Lung (tissue), 12 donors: ENCODE results near the gene KIF5C. TPM values are rescaled to one million over a fixed set of nuclear protein-coding genes. Genes with fewer than 3 reads are reported as not detected.

Experiments
- ATAC-seq: fragments of 200-7000 bp; cut with Tn5 transposase; one replicate; pipeline ENCODE4 v1.9.1; 2020; ENCODE audit warnings: moderate number of reproducible peaks; ENCODE audit not compliant: insufficient read depth, low FRiP score
- DNase-seq, 3 donors: peaks; one replicate each; pipeline ENCODE4 v3.0.0-alpha.2; 2013 to 2017
- H3K27ac ChIP-seq, 2 donors: one replicate each; pipeline ENCODE4 v1.5.1; 2013; ENCODE audit warnings: mild to moderate bottlenecking in 2 of 2, moderate library complexity in 2 of 2, control low read depth in 1 of 2, inconsistent platforms in 1 of 2, low read depth in 1 of 2, low read length in 1 of 2
- H3K27me3 ChIP-seq, 3 donors: one replicate each; pipeline ENCODE4 v1.5.1; 2013; ENCODE audit warnings: low read length in 2 of 3; ENCODE audit not compliant: control insufficient read depth in 3 of 3, insufficient read depth in 3 of 3
- H3K36me3 ChIP-seq, 4 donors: one replicate each; pipeline ENCODE4 v1.5.1; 2013; ENCODE audit warnings: low read length in 4 of 4, mild to moderate bottlenecking in 1 of 4, moderate library complexity in 1 of 4; ENCODE audit not compliant: control insufficient read depth in 4 of 4, insufficient read depth in 4 of 4
- H3K4me1 ChIP-seq, 5 donors: one replicate each; pipeline ENCODE4 v1.5.1; 2013; ENCODE audit warnings: low read length in 5 of 5, mild to moderate bottlenecking in 2 of 5, moderate library complexity in 1 of 5; ENCODE audit not compliant: control insufficient read depth in 5 of 5, insufficient read depth in 5 of 5
- H3K4me3 ChIP-seq: one replicate; pipeline ENCODE4 v1.5.1; 2013; ENCODE audit warnings: mild to moderate bottlenecking, control low read depth, moderate library complexity
- H3K9ac ChIP-seq, 2 donors: one replicate each; pipeline ENCODE4 v1.5.1; 2013; ENCODE audit warnings: low read length in 2 of 2, control low read depth in 1 of 2; ENCODE audit not compliant: insufficient read depth in 1 of 2
- H3K9me3 ChIP-seq, 4 donors: one replicate each; pipeline ENCODE4 v1.5.1; 2013; ENCODE audit warnings: low read length in 3 of 4, mild to moderate bottlenecking in 1 of 4, moderate library complexity in 1 of 4; ENCODE audit not compliant: control insufficient read depth in 4 of 4, insufficient read depth in 3 of 4
- CTCF ChIP-seq: IDR thresholded peaks from 2 replicates; pipeline ENCODE4 v1.5.1; 2012; ENCODE audit warnings: mild to moderate bottlenecking; ENCODE audit errors: control extremely low read depth, extremely low read depth
- WGBS, 2 donors: extraction: QIAGEN DNeasy Blood & Tissue Kit; methylation state at CpG; one replicate each; pipeline ENCODE4 v1.1.7; 2013; 5-methylcytosine and 5-hydroxymethylcytosine counted together
- polyA plus RNA-seq, 2 donors: library from polyadenylated mRNA; stranded (reverse); fragments of 200-250 nt; gene quantifications; one replicate each; pipeline ENCODE4 v1.2.1, GENCODE V29; 2013
- total RNA-seq, 2 donors: library from RNA; depleted of rRNA in 1 of 2; stranded (reverse); fragments of >200 nt in 1 of 2; gene quantifications; one replicate each; pipeline ENCODE4 v1.2.1, GENCODE V29; 2014 to 2021
- donor health status: control.
- donor health status: control.
- donor health status: Bipolar disorder and iron deficiency.
- donor health status: healthy.
- donor health status: DM: yes; HTN: yes; CAD: no.

The KIF5C gene
- total and polyA plus RNA-seq, 4 donors, result 0.22 to 1.4 (median 0.49) TPM

GRCh38 chr2:149000158-149000938 is 125.3 kb downstream of the KIF5C start:
- DNase-seq (no peak), ATAC-seq (no peak)
- Histone ChIP-seq H3K9me3 (no peaks in the 10 kb centered on the region), H3K27ac (no peak overlapping the region), H3K4me1 (peaks cover 0 to 2% (median 0%) of the 10 kb centered on the region in 5 donors), H3K36me3 (no peaks in the 10 kb centered on the region), H3K27me3 (no peaks in the 10 kb centered on the region), H3K9ac (no peak overlapping the region), H3K4me3 (no peak overlapping the region)
- TF ChIP-seq CTCF, result no peak
- 62 to 65% methylated on average over 6 of the region's 6 CpGs for WGBS, 2 donors

DNA sequence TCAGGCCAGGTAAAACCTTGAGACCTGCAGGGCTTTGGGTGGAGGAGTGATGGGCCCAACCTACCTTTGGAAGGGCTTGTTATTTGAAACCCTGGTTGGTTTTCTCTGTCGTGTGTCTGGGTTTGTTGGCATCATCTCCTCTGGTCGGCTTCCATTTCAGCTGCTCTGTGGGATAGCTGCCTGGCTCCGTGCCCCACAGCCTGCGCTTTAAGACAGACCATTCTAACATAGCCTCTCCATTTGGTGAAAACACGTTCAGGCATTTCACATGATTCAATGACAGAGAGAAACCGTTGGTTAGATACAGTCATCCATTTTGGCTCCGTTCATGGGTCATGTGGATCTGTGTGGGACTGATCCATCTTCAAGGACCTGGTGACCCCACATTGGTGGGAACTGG is 126.5 kb downstream of the KIF5C start:
- Histone ChIP-seq H3K36me3 (no peaks in the 10 kb centered on the region), H3K27ac (no peak overlapping the region), H3K4me1 (peaks cover 0 to 7% (median 0%) of the 10 kb centered on the region in 5 donors), H3K4me3 (no peak overlapping the region), H3K27me3 (no peaks in the 10 kb centered on the region), H3K9me3 (no peaks in the 10 kb centered on the region), H3K9ac (no peak overlapping the region)
- ATAC-seq, result no peak
- WGBS, 2 donors, result 90 to 95% methylated on average over 7 of the region's 7 CpGs
- no peak for DNase-seq
- TF ChIP-seq CTCF, result no peak

GRCh38 chr2:149002378-149002890 is 127.4 kb downstream of the KIF5C start:
- Histone ChIP-seq H3K27me3 (no peaks in the 10 kb centered on the region), H3K36me3 (no peaks in the 10 kb centered on the region), H3K9me3 (no peaks in the 10 kb centered on the region), H3K4me1 (peaks cover 0 to 7% (median 0%) of the 10 kb centered on the region in 5 donors), H3K9ac (no peak overlapping the region), H3K27ac (no peak overlapping the region), H3K4me3 (no peak overlapping the region)
- DNase-seq (no peak), ATAC-seq (no peak)
- TF ChIP-seq CTCF, result no peak
- WGBS, 2 donors, result 92% methylated on average over 14 of the region's 14 CpGs
